ENCODE data around the gene GPR84. TPM values are rescaled to one million over a fixed set of nuclear protein-coding genes. Genes with fewer than 3 reads are reported as not detected.

Gene GPR84
- total and polyA plus RNA-seq, 9 of the 15 experiments (the other 6 are each of a cell fraction or from before 2014, with no cell fraction given) = 0.07 to 0.18 (median 0.11) TPM; not detected in 5

DNA sequence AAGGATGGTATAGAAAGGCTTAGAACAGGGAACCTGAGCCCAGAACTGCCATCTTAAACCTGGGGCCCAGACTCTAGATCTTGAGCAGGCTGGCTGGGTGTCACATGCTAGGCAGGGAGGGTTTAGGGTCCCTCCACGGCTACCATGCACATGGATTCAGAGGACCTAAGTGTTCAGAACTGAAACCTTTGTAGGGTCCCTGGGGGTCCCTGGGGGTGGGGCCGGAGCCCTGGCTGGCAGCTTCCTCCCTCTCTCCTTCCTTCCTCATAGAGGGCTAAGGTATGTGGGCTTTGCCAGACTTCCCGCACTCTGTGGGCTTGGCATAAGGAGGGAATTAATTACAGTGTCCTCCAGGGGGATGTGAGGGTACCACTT lies 24.8 kb upstream of the GPR84 start (continued):
- TF ChIP-seq ZNF384 (IDR thresholded peaks at IDR 0.05; ENCODE audit: low read depth, low read length) (no peak), RBBP5 (IDR thresholded peaks at IDR 0.05; ENCODE audit: borderline replicate concordance, insufficient read depth, low read length, poor library complexity, severe bottlenecking) (no peak), ZNF589 (CRISPR knock-in tag; IDR thresholded peaks at IDR 0.05; ENCODE audit: low read depth) (no peak), MTA3 (IDR thresholded peaks at IDR 0.05; ENCODE audit: borderline replicate concordance) (no peak)
- TF ChIP-seq, protein P1, sequence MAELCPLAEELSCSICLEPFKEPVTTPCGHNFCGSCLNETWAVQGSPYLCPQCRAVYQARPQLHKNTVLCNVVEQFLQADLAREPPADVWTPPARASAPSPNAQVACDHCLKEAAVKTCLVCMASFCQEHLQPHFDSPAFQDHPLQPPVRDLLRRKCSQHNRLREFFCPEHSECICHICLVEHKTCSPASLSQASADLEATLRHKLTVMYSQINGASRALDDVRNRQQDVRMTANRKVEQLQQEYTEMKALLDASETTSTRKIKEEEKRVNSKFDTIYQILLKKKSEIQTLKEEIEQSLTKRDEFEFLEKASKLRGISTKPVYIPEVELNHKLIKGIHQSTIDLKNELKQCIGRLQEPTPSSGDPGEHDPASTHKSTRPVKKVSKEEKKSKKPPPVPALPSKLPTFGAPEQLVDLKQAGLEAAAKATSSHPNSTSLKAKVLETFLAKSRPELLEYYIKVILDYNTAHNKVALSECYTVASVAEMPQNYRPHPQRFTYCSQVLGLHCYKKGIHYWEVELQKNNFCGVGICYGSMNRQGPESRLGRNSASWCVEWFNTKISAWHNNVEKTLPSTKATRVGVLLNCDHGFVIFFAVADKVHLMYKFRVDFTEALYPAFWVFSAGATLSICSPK (IDR thresholded peaks at IDR 0.05; ENCODE audit: borderline replicate concordance) = no peak
- TF ChIP-seq, protein P2, sequence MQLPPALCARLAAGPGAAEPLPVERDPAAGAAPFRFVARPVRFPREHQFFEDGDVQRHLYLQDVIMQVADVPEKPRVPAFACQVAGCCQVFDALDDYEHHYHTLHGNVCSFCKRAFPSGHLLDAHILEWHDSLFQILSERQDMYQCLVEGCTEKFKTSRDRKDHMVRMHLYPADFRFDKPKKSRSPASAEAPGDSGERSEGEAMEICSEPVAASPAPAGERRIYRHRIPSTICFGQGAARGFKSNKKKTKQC (CRISPR knock-in tag; IDR thresholded peaks at IDR 0.05) = no peak

Measured in K562 (cell line).